LNCaP clone FGC (cell line): Measurements from ENCODE around the gene KCNQ1.

ENCODE experiments used
- DNase-seq: peaks from one replicate; pipeline ENCODE4 v3.0.0-alpha.2; 2011; ENCODE audit warnings: low read depth
- H3K4me3 ChIP-seq: 2 replicates; pipeline ENCODE4 v1.5.1; 2011; ENCODE audit warnings: mild to moderate bottlenecking, low read depth, low read length, control low read depth
- CTCF ChIP-seq: IDR thresholded peaks from 2 replicates; pipeline ENCODE4 v1.5.1; 2012; ENCODE audit warnings: mild to moderate bottlenecking; ENCODE audit not compliant: control insufficient read depth, insufficient read depth; ENCODE audit errors: extremely low read depth

KCNQ1 gene

GRCh38 chr11:2702771-2703362 is 258.1 kb downstream of the KCNQ1 start:
- H3K4me3 ChIP-seq = no peak overlapping the region
- no peak for TF ChIP-seq CTCF
- no peak for DNase-seq

GRCh38 chr11:2703363-2704141 is 258.7 kb downstream of the KCNQ1 start:
- no peak overlapping the region for H3K4me3 ChIP-seq
- no peak for TF ChIP-seq CTCF
- no peak for DNase-seq

GRCh38 chr11:2704356-2704755 is 259.5 kb downstream of the KCNQ1 start:
- no peak for DNase-seq
- no peak overlapping the region for H3K4me3 ChIP-seq
- no peak for TF ChIP-seq CTCF

- TF ChIP-seq CTCF = no peak
- no peak for DNase-seq
Measured at GRCh38 chr11:2704896-2705606, 260.2 kb downstream of the KCNQ1 start.

GRCh38 chr11:2706321-2706720 is 261.5 kb downstream of the KCNQ1 start:
- no peak overlapping the region for H3K4me3 ChIP-seq
- no peak for DNase-seq
- no peak for TF ChIP-seq CTCF

More at GRCh38 chr11:2704896-2705606, 260.2 kb downstream of the KCNQ1 start:
- no peak overlapping the region for H3K4me3 ChIP-seq

GRCh38 chr11:2707736-2708135 is 262.9 kb downstream of the KCNQ1 start:
- DNase-seq = no peak
- no peak overlapping the region for H3K4me3 ChIP-seq
- TF ChIP-seq CTCF = no peak
